Neural cell (in vitro differentiated cells): ENCODE results near the gene CLEC2D.

Source experiments
- CTCF ChIP-seq: fragments of 450-650 bp; IDR thresholded peaks from 2 replicates; pipeline ENCODE4 v1.5.1; 2014; ENCODE audit warnings: antibody characterized with exemption, mild to moderate bottlenecking, moderate library complexity; ENCODE audit not compliant: poor library complexity, severe bottlenecking
- EP300 ChIP-seq: fragments of 450-650 bp; conservative IDR thresholded peaks from 2 replicates; pipeline ENCODE4 v1.6.1; 2014; ENCODE audit warnings: antibody characterized with exemption, mild to moderate bottlenecking, moderate library complexity; ENCODE audit not compliant: poor library complexity, severe bottlenecking
- EZH2 ChIP-seq: fragments of 200-600, 300-800 bp; shearing (Covaris generic), sonication (generic); IDR thresholded peaks from 2 replicates; pipeline ENCODE4 v1.6.1; 2014; ENCODE audit warnings: antibody characterized with exemption, low read length, borderline replicate concordance, mild to moderate bottlenecking; ENCODE audit not compliant: insufficient read depth, poor library complexity, severe bottlenecking
- MXI1 ChIP-seq: fragments of 450-650 bp; conservative IDR thresholded peaks from 2 replicates; pipeline ENCODE4 v1.6.1; 2014; ENCODE audit warnings: antibody characterized with exemption, mild to moderate bottlenecking; ENCODE audit not compliant: poor library complexity, severe bottlenecking
- POLR2AphosphoS5 ChIP-seq: IDR thresholded peaks from 2 replicates; pipeline ENCODE4 v1.6.1; 2012
- RAD21 ChIP-seq: fragments of 450-650 bp; conservative IDR thresholded peaks from 2 replicates; pipeline ENCODE4 v1.6.1; 2014; ENCODE audit warnings: antibody characterized with exemption, mild to moderate bottlenecking, moderate library complexity
- REST ChIP-seq: IDR thresholded peaks from 2 replicates; pipeline ENCODE4 v1.6.1; 2012; ENCODE audit warnings: borderline replicate concordance
- SMC3 ChIP-seq: fragments of 450-650 bp; conservative IDR thresholded peaks from 2 replicates; pipeline ENCODE4 v1.6.1; 2014; ENCODE audit warnings: antibody characterized with exemption, mild to moderate bottlenecking, moderate library complexity; ENCODE audit not compliant: poor library complexity
- TAF1 ChIP-seq: IDR thresholded peaks from 2 replicates; pipeline ENCODE4 v1.6.1; 2012; ENCODE audit warnings: low read depth

- TF ChIP-seq CTCF (no peak), POLR2AphosphoS5 (no peak), MXI1 (no peak), REST (no peak), SMC3 (no peak), TAF1 (no peak), RAD21 (no peak), EP300 (no peak), EZH2 (no peak)
These were observed 20.6 kb upstream of the CLEC2D start for GRCh38 chr12:9648701-9649531.
